A673 (cell line): Measurements from ENCODE around the gene AKAP1.

ENCODE experiments used
- EZH2 ChIP-seq: fragments of 200-600 bp; sonication (generic); IDR thresholded peaks from 2 replicates; pipeline ENCODE4 v1.6.1; 2017; ENCODE audit warnings: borderline replicate concordance, low read depth, mild to moderate bottlenecking, mixed read lengths, antibody characterized with exemption, low read length; ENCODE audit not compliant: poor library complexity, severe bottlenecking
- TF ChIP-seq, protein P1 (sequence below): fragments of 300-800, 200-600 bp; sonication (generic); conservative IDR thresholded peaks from 2 replicates; pipeline ENCODE4 v1.5.1; 2017; ENCODE audit warnings: low read depth, mild to moderate bottlenecking, antibody characterized with exemption, low read length, moderate library complexity, mixed read lengths

DNA sequence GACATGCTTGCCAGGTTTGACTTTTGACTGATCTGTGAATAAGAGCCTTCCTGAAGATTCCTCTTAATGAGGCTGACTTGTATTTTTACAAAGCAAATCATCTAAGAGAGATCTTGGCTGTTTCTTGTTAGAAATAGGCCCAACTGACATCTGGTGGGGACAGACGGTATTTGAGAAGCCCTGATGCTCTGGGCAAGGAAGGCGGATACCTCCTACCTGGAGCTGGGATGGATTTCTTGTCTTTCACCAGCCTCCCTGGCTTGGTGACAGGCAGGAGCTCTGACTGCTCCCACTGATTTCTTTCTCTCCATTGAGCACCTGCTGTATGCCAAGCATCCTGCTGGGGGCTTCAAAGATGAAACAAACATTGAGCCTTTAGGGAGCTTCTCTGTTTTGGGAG lies 40.4 kb downstream of the AKAP1 start:
- TF ChIP-seq, protein P1, sequence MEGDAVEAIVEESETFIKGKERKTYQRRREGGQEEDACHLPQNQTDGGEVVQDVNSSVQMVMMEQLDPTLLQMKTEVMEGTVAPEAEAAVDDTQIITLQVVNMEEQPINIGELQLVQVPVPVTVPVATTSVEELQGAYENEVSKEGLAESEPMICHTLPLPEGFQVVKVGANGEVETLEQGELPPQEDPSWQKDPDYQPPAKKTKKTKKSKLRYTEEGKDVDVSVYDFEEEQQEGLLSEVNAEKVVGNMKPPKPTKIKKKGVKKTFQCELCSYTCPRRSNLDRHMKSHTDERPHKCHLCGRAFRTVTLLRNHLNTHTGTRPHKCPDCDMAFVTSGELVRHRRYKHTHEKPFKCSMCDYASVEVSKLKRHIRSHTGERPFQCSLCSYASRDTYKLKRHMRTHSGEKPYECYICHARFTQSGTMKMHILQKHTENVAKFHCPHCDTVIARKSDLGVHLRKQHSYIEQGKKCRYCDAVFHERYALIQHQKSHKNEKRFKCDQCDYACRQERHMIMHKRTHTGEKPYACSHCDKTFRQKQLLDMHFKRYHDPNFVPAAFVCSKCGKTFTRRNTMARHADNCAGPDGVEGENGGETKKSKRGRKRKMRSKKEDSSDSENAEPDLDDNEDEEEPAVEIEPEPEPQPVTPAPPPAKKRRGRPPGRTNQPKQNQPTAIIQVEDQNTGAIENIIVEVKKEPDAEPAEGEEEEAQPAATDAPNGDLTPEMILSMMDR = no peak; the same call in 1 of the 2 replicates
- TF ChIP-seq EZH2 = no peak
